ENCODE data around the gene HES6.

GRCh38 chr2:238233625-238234024 lies 6.2 kb downstream of the HES6 start:
- no peak for TF ChIP-seq REST (IDR thresholded peaks at IDR 0.05; ENCODE audit: insufficient read depth in 1 of 2, low read depth in 2 of 2, low read length in 2 of 2)
- TF ChIP-seq TAF1 (IDR thresholded peaks at IDR 0.05; ENCODE audit: borderline replicate concordance, insufficient read depth, low read length): no peak

Measured in PFSK-1 (cell line).